ENCODE results near the gene MRPL27.
"Not testable (repeated sequence)": the region's sequence is repeated elsewhere in the genome, so short reads cannot be mapped to it uniquely, and the experiment has no call there.

Gene MRPL27

GRCh38 chr17:50372758-50373556 is at the start of gene MRPL27, which contains the start of gene EME1:
Gene MRPL27 (minus strand): TSS chr17:50373184. CDS start chr17:50373170, 14 bp downstream.
Gene EME1 (plus strand): TSS chr17:50373229. CDS start chr17:50375209, 1,980 bp downstream.
- peak; percentile 78 for DNase-seq

- no peak for DNase-seq
Observed at GRCh38 chr17:50422738-50423137, 49.8 kb upstream of the MRPL27 start.

GRCh38 chr17:50421308-50422051 is 48.5 kb upstream of the MRPL27 start:
- no peak for DNase-seq

- no peak for DNase-seq
Observed at GRCh38 chr17:50420419-50421112, 47.6 kb upstream of the MRPL27 start.

GRCh38 chr17:50419577-50419976 is 46.6 kb upstream of the MRPL27 start:
- DNase-seq: not testable (repeated sequence)

- no peak for DNase-seq
Observed at GRCh38 chr17:50414808-50415207, 41.8 kb upstream of the MRPL27 start.

GRCh38 chr17:50412188-50412732 is 39.3 kb upstream of the MRPL27 start:
- no peak for DNase-seq

GRCh38 chr17:50407921-50408320 is 34.9 kb upstream of the MRPL27 start:
- no peak for DNase-seq

GRCh38 chr17:50406578-50406977 is 33.6 kb upstream of the MRPL27 start:
- DNase-seq: no peak

GRCh38 chr17:50405351-50405750 is 32.4 kb upstream of the MRPL27 start:
- not testable (repeated sequence) for DNase-seq

- not testable (repeated sequence) for DNase-seq
Observed at GRCh38 chr17:50399591-50399990, 26.6 kb upstream of the MRPL27 start.

- DNase-seq: not testable (repeated sequence)
Observed at GRCh38 chr17:50398672-50399071, 25.7 kb upstream of the MRPL27 start.

GRCh38 chr17:50397919-50398285 is 24.9 kb upstream of the MRPL27 start:
- no peak for DNase-seq

GRCh38 chr17:50397111-50397918 is 24.3 kb upstream of the MRPL27 start, which contains the start of gene LRRC59:
Gene LRRC59 (minus strand): TSS chr17:50397523. CDS start chr17:50397317, 206 bp downstream.
- peak; percentile 43 for DNase-seq

- DNase-seq: peak; percentile 38
Observed at GRCh38 chr17:50396261-50397110, 23.5 kb upstream of the MRPL27 start.

GRCh38 chr17:50394711-50395110 is 21.7 kb upstream of the MRPL27 start:
- DNase-seq: no peak

GRCh38 chr17:50393700-50394099 is 20.7 kb upstream of the MRPL27 start:
- DNase-seq: no peak

GRCh38 chr17:50392621-50393020 is 19.6 kb upstream of the MRPL27 start:
- no peak for DNase-seq

- no peak for DNase-seq
Observed at GRCh38 chr17:50389534-50389933, 16.6 kb upstream of the MRPL27 start.

- DNase-seq: no peak
Observed at GRCh38 chr17:50388728-50389127, 15.7 kb upstream of the MRPL27 start.

- DNase-seq: no peak
Observed at GRCh38 chr17:50386510-50386909, 13.5 kb upstream of the MRPL27 start.
